ENCODE data around the gene MRPL57.
"Not testable (repeated sequence)": the region's sequence is repeated elsewhere in the genome, so short reads cannot be mapped to it uniquely, and the experiment has no call there.

The MRPL57 gene

GRCh38 chr13:21176215-21176981, at the start of gene MRPL57, which contains the start of gene SKA3:
TSS of gene MRPL57 (plus strand) at chr13:21176658. CDS start at chr13:21176917, 259 bp downstream.
TSS of gene SKA3 (minus strand) at chr13:21176552. CDS start at chr13:21176477, 75 bp downstream.
- peak; percentile 97 for DNase-seq

DNA sequence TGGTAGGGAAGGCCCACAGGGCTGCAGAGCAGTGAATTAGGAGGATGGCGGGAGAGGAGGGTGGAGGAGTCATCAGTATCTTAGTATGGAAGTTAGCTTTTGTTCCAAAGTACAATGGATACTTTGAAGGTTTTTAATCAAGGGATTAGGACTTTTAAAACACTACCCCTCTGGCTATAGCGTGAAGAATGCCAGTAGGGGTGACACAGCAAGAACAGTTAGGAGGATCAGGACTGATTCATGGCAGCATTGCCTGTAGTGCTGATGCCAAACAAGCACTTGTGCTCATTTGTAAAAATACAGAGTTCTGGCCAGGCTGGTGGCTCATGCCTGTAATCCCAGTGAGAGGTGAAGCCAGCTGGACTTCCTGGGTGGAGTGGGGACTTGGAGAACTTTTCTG, 46.3 kb upstream of the MRPL57 start:
- DNase-seq: no peak

DNA sequence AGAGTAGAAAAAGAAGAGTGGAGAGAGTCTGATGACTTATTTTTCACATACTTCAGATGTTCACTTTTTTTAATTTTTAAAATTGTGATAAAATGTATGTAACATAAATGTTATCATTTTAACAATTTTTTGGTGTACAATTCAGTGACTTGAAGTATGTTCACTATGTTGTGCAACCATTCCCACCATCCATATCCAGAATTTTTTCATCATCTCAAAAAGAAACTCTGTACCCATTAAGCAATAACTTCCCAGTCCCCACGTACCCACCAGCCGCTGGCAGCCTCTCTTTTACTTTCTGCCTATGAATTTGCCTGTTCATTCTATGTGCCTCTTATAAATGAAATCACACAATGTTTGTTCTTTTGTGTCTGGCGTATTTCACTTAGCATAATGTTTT, 43.4 kb upstream of the MRPL57 start:
- DNase-seq: no peak

DNA sequence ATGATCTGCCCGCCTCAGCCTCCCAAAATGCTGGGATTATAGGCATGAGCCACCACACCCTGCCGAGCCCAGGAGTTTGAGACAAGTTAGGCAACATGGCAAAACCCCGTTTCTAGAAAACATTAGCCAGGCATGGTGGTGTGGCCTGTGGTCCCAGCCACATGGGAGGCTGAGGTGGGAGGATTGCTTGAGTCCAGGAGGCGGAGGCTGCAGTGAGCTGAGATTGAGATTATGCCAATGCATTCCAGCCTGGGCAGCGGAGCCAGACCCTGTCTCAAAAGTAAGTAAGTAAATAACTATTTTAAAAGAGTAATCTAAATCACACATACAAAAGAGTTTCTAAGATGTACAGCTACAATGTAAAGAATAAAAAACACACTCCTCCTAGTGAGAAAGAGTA, 42.0 kb upstream of the MRPL57 start:
- no peak for DNase-seq

- not testable (repeated sequence) for DNase-seq
Observed at GRCh38 chr13:21135833-21136232, 40.6 kb upstream of the MRPL57 start.

DNA sequence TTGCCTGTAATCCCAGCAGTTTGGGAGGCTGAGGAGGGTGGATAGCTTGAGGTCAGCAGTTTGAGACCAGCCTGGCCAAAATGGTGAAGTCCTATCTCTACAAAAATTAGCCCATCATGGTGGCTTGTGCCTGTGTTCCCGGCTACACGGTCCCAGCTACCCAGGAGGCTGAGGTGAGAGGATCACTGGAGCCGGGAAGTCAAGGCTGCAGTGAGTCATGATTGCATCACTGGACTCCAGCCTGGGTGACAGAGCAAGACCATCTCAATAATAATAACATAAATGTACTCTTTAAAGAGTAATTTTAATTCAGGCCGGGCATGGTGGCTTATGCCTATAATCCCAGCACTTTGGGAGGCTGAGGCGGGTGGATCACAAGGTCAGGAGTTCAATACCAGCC, 38.8 kb upstream of the MRPL57 start:
- DNase-seq: no peak

DNA sequence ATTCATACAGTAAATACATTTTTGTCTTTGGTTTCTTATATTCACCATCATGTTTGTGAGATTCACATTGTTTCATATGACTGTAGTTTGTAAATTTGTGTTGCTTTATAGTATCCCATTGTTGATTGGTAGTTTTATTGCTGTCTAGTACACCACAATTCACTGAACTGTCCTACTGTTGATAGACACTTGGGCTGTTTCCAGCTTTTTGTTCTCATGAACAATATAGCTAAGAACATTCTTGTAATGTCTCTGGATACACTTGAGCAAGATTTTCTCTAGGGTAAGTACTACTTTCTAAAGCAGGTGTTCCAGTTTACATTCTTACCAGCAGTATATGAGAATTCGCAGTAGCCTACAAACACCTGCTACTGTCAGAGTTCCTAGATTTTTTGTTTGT, 37.9 kb upstream of the MRPL57 start:
- DNase-seq: no peak

DNA sequence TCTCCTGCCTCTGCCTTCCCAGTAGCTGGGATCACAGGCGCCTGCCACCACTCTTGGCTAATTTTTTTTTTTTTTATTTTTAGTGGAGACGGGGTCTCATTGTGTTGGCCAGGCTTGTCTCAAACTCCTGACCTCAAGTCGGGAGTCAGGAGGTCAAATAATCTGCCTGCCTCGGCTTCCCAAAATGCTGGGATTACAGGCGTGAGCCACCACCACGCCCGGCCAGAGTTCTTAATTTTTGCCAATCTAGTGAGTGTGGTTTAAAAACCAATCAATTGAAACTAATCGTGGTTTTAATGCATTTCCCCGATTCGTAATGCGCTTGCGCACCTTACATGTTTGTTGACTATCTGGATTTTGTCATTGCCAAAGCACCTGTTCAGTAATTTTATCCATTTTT, 37.1 kb upstream of the MRPL57 start:
- no peak for DNase-seq

DNA sequence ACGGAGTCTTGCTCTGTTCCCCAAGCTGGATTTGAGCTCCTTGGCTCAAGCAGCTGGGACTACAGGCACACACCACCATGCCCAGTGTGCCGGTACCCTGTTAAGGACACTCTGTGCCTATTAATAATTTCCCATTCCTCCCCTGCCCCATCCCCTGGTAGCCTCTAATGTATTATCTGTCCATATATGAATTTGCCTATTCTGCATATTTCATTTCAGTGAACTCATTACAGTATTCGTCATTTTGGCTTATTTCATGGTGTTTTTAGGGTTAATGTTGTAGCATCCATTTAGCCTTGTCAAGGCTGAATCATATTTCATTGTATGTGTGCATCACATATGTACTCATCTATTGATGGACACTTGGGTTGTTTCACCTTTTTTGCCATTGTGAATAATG, 33.7 kb upstream of the MRPL57 start:
- DNase-seq: no peak

DNA sequence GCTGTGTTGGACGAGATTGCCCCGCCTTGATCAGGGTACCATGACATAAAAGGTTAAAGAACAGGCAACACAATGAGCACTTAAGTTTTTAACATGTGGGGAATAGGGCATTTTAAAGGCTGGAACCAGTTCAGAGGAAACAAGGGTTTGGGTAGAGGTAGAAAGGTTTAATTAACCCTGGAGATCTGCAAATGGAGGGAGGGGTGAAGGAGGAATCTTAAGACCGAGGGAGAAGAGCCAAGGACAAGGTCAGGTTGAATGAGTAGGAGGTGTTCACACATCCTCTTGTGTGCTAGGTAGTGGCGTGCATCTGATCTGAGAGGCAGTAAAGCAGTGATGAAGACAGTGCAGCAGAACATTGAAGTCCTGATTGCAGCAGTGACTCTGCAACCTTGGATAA, 28.6 kb upstream of the MRPL57 start:
- no peak for DNase-seq

- no peak for DNase-seq
Observed at GRCh38 chr13:21148557-21149258, 27.8 kb upstream of the MRPL57 start.

DNA sequence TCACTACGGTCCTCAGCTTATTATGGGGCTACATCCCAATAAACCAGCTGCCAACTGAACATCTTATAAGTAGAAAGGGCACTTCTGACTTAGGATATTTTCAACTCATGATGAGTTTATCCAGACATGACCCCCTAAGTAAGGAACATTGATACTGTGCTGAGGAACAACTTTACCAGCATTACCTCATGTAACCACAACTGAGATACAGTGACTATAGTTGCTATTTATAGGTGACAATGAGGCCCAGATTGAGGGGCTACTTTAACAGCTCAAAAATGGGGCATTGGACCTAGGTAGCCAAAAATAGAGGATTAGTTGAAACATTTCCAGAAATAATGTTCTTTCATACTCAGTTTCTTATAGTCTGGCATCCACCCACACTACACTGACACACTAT, 26.9 kb upstream of the MRPL57 start:
- DNase-seq: no peak

DNA sequence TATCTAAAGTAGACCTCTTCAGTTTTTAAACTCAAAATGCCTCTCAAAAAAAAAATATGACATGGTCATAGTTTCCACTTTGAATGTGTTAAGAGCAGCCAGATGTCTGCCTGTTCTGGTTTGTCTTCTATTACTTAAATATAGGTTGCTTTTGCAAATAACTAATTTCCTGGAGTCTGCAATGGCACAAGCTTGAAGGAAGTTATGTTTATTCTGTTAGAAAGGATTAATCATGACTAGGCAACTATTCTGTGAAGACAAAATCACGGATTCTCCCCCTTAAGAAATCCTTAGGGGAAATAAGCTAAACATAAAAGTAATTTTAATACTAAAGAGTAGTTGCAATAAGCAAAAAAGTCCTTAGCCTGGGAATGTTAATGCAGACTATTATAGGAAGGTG, 26.4 kb upstream of the MRPL57 start:
- no peak for DNase-seq

- DNase-seq: no peak
Observed at GRCh38 chr13:21152251-21152899, 24.1 kb upstream of the MRPL57 start.

- no peak for DNase-seq
Observed at GRCh38 chr13:21164631-21165030, 11.8 kb upstream of the MRPL57 start.

GRCh38 chr13:21165606-21166005, 10.9 kb upstream of the MRPL57 start:
- not testable (repeated sequence) for DNase-seq

DNA sequence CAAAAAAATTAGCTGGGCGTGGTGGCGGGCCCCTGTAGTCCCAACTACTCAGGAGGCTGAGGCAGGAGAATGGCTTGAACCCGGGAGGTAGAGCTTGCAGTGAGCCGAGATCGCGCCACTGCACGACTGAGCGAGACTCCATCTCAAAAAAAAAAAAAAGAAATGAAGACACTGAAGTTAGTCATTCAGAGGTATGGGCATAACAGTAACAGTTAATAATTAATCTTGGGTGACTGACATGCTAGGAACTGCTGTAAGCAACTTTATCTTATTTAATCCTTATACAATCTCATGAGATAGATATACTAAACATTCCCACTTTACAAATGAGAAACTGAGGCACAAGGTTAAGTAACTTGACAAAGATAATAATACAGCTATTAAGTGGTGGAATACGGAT, 5.0 kb upstream of the MRPL57 start:
- no peak for DNase-seq

DNA sequence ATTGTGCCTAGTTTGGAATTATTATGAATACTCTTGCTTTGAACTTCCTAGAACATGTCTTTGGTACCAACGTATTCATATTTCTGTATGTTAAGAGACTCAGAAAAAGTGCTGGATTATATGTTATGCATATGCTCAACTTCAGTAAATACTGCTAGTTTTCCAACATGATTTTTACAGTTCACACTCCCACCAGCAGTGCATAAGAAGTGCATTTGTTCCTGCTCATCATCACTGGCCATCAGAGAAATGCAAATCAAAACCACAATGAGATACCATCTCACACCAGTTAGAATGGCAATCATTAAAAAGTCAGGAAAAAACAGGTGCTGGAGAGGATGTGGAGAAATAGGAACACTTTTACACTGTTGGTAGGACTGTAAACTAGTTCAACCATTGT, 2.7 kb upstream of the MRPL57 start:
- not testable (repeated sequence) for DNase-seq

DNA sequence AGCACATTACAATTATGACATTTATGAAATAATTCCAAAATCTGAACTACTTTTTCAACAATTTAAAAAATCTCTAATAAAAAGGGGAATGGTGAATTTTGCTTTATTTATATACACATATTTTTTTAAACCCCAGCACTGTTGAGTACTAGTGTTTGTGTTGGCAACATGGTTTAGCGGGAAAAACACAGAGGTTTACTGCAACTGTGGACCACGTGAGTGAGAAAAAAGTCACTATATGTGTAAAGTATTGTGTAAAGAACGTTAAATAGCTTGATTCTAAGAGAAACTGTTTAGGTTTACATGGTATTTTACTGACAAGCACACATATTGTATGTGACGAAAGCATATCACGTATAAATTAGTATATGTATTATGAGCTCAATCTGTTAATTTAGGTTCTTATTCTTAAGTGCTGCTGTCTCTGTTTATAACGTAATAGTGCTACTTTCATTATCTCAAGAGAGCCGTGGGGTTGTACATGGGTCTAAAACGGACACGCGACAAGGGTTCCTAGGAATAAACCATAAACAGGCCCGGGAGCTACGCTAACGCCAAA, 723 bp upstream of the MRPL57 start:
- DNase-seq: no peak

DNA sequence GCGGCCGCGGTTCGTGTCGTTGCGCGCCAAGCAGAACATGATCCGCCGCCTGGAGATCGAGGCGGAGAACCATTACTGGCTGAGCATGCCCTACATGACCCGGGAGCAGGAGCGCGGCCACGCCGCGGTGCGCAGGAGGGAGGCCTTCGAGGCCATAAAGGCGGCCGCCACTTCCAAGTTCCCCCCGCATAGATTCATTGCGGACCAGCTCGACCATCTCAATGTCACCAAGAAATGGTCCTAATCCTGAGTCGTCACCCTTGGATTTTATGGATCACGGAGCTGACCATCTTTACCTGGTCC, 475 bp downstream of the MRPL57 start:
- DNase-seq: peak; percentile 64

GRCh38 chr13:21181671-21182070, 5.2 kb downstream of the MRPL57 start:
- no peak for DNase-seq

DNA sequence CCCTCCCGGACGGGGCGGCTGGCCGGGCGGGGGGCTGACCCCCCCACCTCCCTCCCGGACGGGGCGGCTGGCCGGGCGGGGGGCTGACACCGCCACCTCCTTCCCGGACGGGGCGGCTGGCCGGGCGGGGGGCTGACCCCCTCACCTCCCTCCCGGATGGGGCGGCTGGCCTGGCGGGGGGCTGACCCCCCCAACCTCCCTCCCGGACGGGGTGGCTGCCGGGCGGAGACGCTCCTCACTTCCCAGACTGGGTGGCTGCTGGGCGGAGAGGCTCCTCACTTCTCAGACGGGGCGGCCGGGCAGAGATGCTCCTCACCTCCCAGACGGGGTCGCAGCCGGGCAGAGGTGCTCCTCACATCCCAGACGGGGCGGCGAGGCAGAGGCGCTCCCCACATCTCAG, 10.0 kb downstream of the MRPL57 start:
- not testable (repeated sequence) for DNase-seq

DNA sequence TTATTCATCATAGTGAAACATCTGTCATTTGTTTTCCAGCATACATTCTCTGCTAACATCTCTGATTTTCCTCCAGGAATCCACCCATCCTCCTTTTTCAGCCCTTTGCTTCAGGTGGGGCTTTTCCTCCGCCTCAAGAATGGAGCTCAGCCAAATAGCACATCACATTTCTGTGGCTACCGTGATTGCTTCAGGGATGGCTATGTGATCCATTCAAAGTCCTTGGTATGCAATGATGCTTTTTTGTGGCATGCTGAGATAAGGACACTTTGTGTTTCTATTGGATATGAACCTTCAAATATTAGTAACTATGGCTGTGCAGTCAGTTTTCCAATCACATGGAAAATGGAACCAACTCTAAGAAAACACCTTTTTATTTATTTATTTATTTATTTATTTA, 18.3 kb downstream of the MRPL57 start:
- DNase-seq: not testable (repeated sequence)

Data from NCI-H748 treated with DMSO at 0.1 percent for 48 hours (cell line).